Measurements from ENCODE around the gene SCN3A. TPM values are rescaled to one million over a fixed set of nuclear protein-coding genes. Genes with fewer than 3 reads are reported as not detected.

SCN3A gene
- polyA plus RNA-seq, 1 donor from 2014 or later: 0.85 TPM

- H3K4me3 Mint-ChIP-seq: no peak overlapping the region
- peaks cover 1% of the 10 kb centered on the region for H3K36me3 Mint-ChIP-seq
- H3K27me3 Mint-ChIP-seq: peaks cover 3% of the 10 kb centered on the region
- peaks cover 0 to 4% (median 0%) of the 10 kb centered on the region in 3 donors for H3K9me3 Mint-ChIP-seq
- H3K27ac Mint-ChIP-seq: no peak overlapping the region
- no peaks in the 10 kb centered on the region for H3K4me1 Mint-ChIP-seq
These were observed 136.0 kb downstream of the SCN3A start for GRCh38 chr2:165067643-165068486.

GRCh38 chr2:165064743-165065142 lies 139.1 kb downstream of the SCN3A start:
- no peak overlapping the region for H3K4me3 Mint-ChIP-seq
- H3K4me1 Mint-ChIP-seq: no peaks in the 10 kb centered on the region
- no peak overlapping the region for H3K27ac Mint-ChIP-seq
- H3K36me3 Mint-ChIP-seq: peaks cover 1% of the 10 kb centered on the region
- peaks cover 3% of the 10 kb centered on the region for H3K27me3 Mint-ChIP-seq
- H3K9me3 Mint-ChIP-seq: no peaks in the 10 kb centered on the region

- H3K36me3 Mint-ChIP-seq: no peaks in the 10 kb centered on the region
- H3K27me3 Mint-ChIP-seq: no peaks in the 10 kb centered on the region
- no peaks in the 10 kb centered on the region for H3K9me3 Mint-ChIP-seq
- H3K4me1 Mint-ChIP-seq: no peaks in the 10 kb centered on the region
- H3K4me3 Mint-ChIP-seq: no peak overlapping the region
- no peak overlapping the region for H3K27ac Mint-ChIP-seq
These were observed 143.4 kb downstream of the SCN3A start for GRCh38 chr2:165060411-165060810.

GRCh38 chr2:165058476-165059265 lies 145.2 kb downstream of the SCN3A start:
- Mint-ChIP-seq H3K9me3 (no peaks in the 10 kb centered on the region), H3K4me3 (no peak overlapping the region), H3K4me1 (no peaks in the 10 kb centered on the region), H3K27ac (peak overlapping the region in 1 of 3 donors; percentile 24), H3K27me3 (no peaks in the 10 kb centered on the region), H3K36me3 (no peaks in the 10 kb centered on the region)

- Mint-ChIP-seq H3K27ac (no peak overlapping the region), H3K4me3 (no peak overlapping the region), H3K27me3 (no peaks in the 10 kb centered on the region), H3K36me3 (no peaks in the 10 kb centered on the region), H3K9me3 (no peaks in the 10 kb centered on the region), H3K4me1 (no peaks in the 10 kb centered on the region)
These were observed 145.9 kb downstream of the SCN3A start for GRCh38 chr2:165057931-165058330.

GRCh38 chr2:165057308-165057707 lies 146.5 kb downstream of the SCN3A start:
- no peak overlapping the region for H3K4me3 Mint-ChIP-seq
- no peaks in the 10 kb centered on the region for H3K36me3 Mint-ChIP-seq
- no peak overlapping the region for H3K27ac Mint-ChIP-seq
- H3K27me3 Mint-ChIP-seq: no peaks in the 10 kb centered on the region
- H3K4me1 Mint-ChIP-seq: no peaks in the 10 kb centered on the region
- H3K9me3 Mint-ChIP-seq: no peaks in the 10 kb centered on the region

GRCh38 chr2:165056564-165056963 lies 147.3 kb downstream of the SCN3A start:
- Mint-ChIP-seq H3K27me3 (no peaks in the 10 kb centered on the region), H3K9me3 (no peaks in the 10 kb centered on the region), H3K4me1 (no peaks in the 10 kb centered on the region), H3K27ac (no peak overlapping the region), H3K36me3 (no peaks in the 10 kb centered on the region), H3K4me3 (no peak overlapping the region)

GRCh38 chr2:165055082-165055851 lies 148.6 kb downstream of the SCN3A start:
- no peak overlapping the region for H3K4me3 Mint-ChIP-seq
- no peaks in the 10 kb centered on the region for H3K27me3 Mint-ChIP-seq
- H3K36me3 Mint-ChIP-seq: no peaks in the 10 kb centered on the region
- H3K27ac Mint-ChIP-seq: no peak overlapping the region
- H3K4me1 Mint-ChIP-seq: no peaks in the 10 kb centered on the region
- H3K9me3 Mint-ChIP-seq: no peaks in the 10 kb centered on the region

- Mint-ChIP-seq H3K27me3 (no peaks in the 10 kb centered on the region), H3K4me1 (no peaks in the 10 kb centered on the region), H3K4me3 (no peak overlapping the region), H3K36me3 (no peaks in the 10 kb centered on the region), H3K27ac (no peak overlapping the region), H3K9me3 (no peaks in the 10 kb centered on the region)
These were observed 149.2 kb downstream of the SCN3A start for GRCh38 chr2:165054652-165055051.

GRCh38 chr2:165044505-165045303 lies 159.1 kb downstream of the SCN3A start:
- Mint-ChIP-seq H3K27me3 (peaks cover 5% of the 10 kb centered on the region), H3K4me1 (no peaks in the 10 kb centered on the region)

More at GRCh38 chr2:165044505-165045303, 159.1 kb downstream of the SCN3A start:
- Mint-ChIP-seq H3K4me3 (peak overlapping the region in 1 of 4 donors; percentile 37), H3K36me3 (no peaks in the 10 kb centered on the region), H3K9me3 (peaks cover 0 to 8% (median 7%) of the 10 kb centered on the region in 3 donors), H3K27ac (no peak overlapping the region)

Other genes starting within 250 kb of the SCN3A start
- gene SLC38A11, start 248.5 kb downstream of the SCN3A start, polyA plus RNA-seq: 0.60 TPM
- 0.06 TPM for gene SCN2A, start 35.4 kb upstream of the SCN3A start, polyA plus RNA-seq